ENCODE results near the gene MYH11. TPM values are rescaled to one million over a fixed set of nuclear protein-coding genes. Genes with fewer than 3 reads are reported as not detected.

The MYH11 gene
- total RNA-seq, 1 donor from 2014 or later: 1.9 TPM

- H3K4me1 Mint-ChIP-seq (ENCODE audit: unreplicated experiment): peaks cover 52% of the 10 kb centered on the region
- no peak overlapping the region for H3K4me3 Mint-ChIP-seq (ENCODE audit: unreplicated experiment)
- H3K36me3 Mint-ChIP-seq (ENCODE audit: unreplicated experiment): peaks cover 24% of the 10 kb centered on the region
- H3K27ac Mint-ChIP-seq (ENCODE audit: unreplicated experiment): no peak overlapping the region
- no peak for DNase-seq (ENCODE audit: extremely low spot score, unreplicated experiment)
- no peaks in the 10 kb centered on the region for H3K9me3 Mint-ChIP-seq (ENCODE audit: unreplicated experiment)
- H3K27me3 Mint-ChIP-seq (ENCODE audit: unreplicated experiment): no peaks in the 10 kb centered on the region
- no peak for TF ChIP-seq CTCF (IDR thresholded peaks at IDR 0.05)
Measured at GRCh38 chr16:15882563-15882962, 25.7 kb upstream of the MYH11 start.

GRCh38 chr16:15881794-15882379 is 25.1 kb upstream of the MYH11 start:
- DNase-seq (ENCODE audit: extremely low spot score, unreplicated experiment): no peak
- Mint-ChIP-seq H3K9me3 (ENCODE audit: unreplicated experiment) (no peaks in the 10 kb centered on the region), H3K4me1 (ENCODE audit: unreplicated experiment) (peaks cover 47% of the 10 kb centered on the region), H3K4me3 (ENCODE audit: unreplicated experiment) (no peak overlapping the region), H3K36me3 (ENCODE audit: unreplicated experiment) (peaks cover 24% of the 10 kb centered on the region), H3K27me3 (ENCODE audit: unreplicated experiment) (no peaks in the 10 kb centered on the region), H3K27ac (ENCODE audit: unreplicated experiment) (peak overlapping the region; percentile 34)
- TF ChIP-seq CTCF (IDR thresholded peaks at IDR 0.05): no peak

GRCh38 chr16:15880434-15881308 is 23.8 kb upstream of the MYH11 start:
- TF ChIP-seq CTCF (IDR thresholded peaks at IDR 0.05): no peak
- peak overlapping the region; percentile 92 for H3K27ac Mint-ChIP-seq (ENCODE audit: unreplicated experiment)
- peaks cover 26% of the 10 kb centered on the region for H3K36me3 Mint-ChIP-seq (ENCODE audit: unreplicated experiment)
- H3K27me3 Mint-ChIP-seq (ENCODE audit: unreplicated experiment): no peaks in the 10 kb centered on the region
- H3K4me3 Mint-ChIP-seq (ENCODE audit: unreplicated experiment): no peak overlapping the region
- DNase-seq (ENCODE audit: extremely low spot score, unreplicated experiment): no peak
- no peaks in the 10 kb centered on the region for H3K9me3 Mint-ChIP-seq (ENCODE audit: unreplicated experiment)
- H3K4me1 Mint-ChIP-seq (ENCODE audit: unreplicated experiment): peaks cover 41% of the 10 kb centered on the region

GRCh38 chr16:15879255-15879811 is 22.5 kb upstream of the MYH11 start:
- H3K27me3 Mint-ChIP-seq (ENCODE audit: unreplicated experiment): no peaks in the 10 kb centered on the region
- peaks cover 26% of the 10 kb centered on the region for H3K36me3 Mint-ChIP-seq (ENCODE audit: unreplicated experiment)
- DNase-seq (ENCODE audit: extremely low spot score, unreplicated experiment): no peak
- TF ChIP-seq CTCF (IDR thresholded peaks at IDR 0.05): no peak
- H3K9me3 Mint-ChIP-seq (ENCODE audit: unreplicated experiment): no peaks in the 10 kb centered on the region
- peak overlapping the region; percentile 92 for H3K27ac Mint-ChIP-seq (ENCODE audit: unreplicated experiment)
- H3K4me1 Mint-ChIP-seq (ENCODE audit: unreplicated experiment): peaks cover 46% of the 10 kb centered on the region
- no peak overlapping the region for H3K4me3 Mint-ChIP-seq (ENCODE audit: unreplicated experiment)

GRCh38 chr16:15876503-15876902 is 19.7 kb upstream of the MYH11 start:
- Mint-ChIP-seq H3K36me3 (ENCODE audit: unreplicated experiment) (peaks cover 11% of the 10 kb centered on the region), H3K27me3 (ENCODE audit: unreplicated experiment) (no peaks in the 10 kb centered on the region), H3K27ac (ENCODE audit: unreplicated experiment) (peak overlapping the region; percentile 44), H3K9me3 (ENCODE audit: unreplicated experiment) (no peaks in the 10 kb centered on the region), H3K4me1 (ENCODE audit: unreplicated experiment) (peaks cover 45% of the 10 kb centered on the region), H3K4me3 (ENCODE audit: unreplicated experiment) (no peak overlapping the region)
- TF ChIP-seq CTCF (IDR thresholded peaks at IDR 0.05): no peak
- no peak for DNase-seq (ENCODE audit: extremely low spot score, unreplicated experiment)
